HepG2 (cell line): Measurements from ENCODE around the gene F7. TPM values are rescaled to one million over a fixed set of nuclear protein-coding genes. Genes with fewer than 3 reads are reported as not detected.

ENCODE experiments used
- AGO2 ChIP-seq: fragments of 200-400 bp; formaldehyde crosslinking; optimal IDR thresholded peaks from 2 replicates; pipeline ENCODE3; 2017; ENCODE audit warnings: mild to moderate bottlenecking, low read depth, low read length, moderate library complexity
- CREB1 ChIP-seq, 2 experiments: fragments of 450-650 bp in 1 of 2; IDR thresholded peaks; 2 replicates each; pipeline ENCODE4 v1.6.1; 2016 to 2017; ENCODE audit warnings: control low read depth in 1 of 2, mild to moderate bottlenecking in 1 of 2, missing compliant biosample characterization in 1 of 2, missing genetic modification characterization in 1 of 2
- KDM4B ChIP-seq: sonication (generic); formaldehyde crosslinking; IDR thresholded peaks from 2 replicates; pipeline ENCODE4 v1.4.0; 2020; ENCODE audit warnings: missing genetic modification reagents
- MAX ChIP-seq: IDR thresholded peaks from 2 replicates; pipeline ENCODE4 v1.6.1; 2012; ENCODE audit warnings: inconsistent platforms
- NCOA1 ChIP-seq: sonication (generic); formaldehyde crosslinking; IDR thresholded peaks from 2 replicates; pipeline ENCODE4 v1.9.0; 2021; ENCODE audit warnings: missing genetic modification reagents
- NCOR1 ChIP-seq: fragments of 200-600 bp; sonication (generic); IDR thresholded peaks from 2 replicates; pipeline ENCODE4 v1.7.0; 2017; ENCODE audit warnings: antibody characterized with exemption, low read length, borderline replicate concordance
- NFATC3 ChIP-seq: sonication (generic); formaldehyde crosslinking; IDR thresholded peaks from 2 replicates; pipeline ENCODE4 v1.5.1; 2020; ENCODE audit warnings: mild to moderate bottlenecking, missing genetic modification reagents
- NR2F1 ChIP-seq, 2 experiments: fragments of 450-650 bp in 1 of 2; formaldehyde crosslinking in 1 of 2; IDR thresholded peaks; 2 replicates each; pipeline versions ENCODE4 v1.5.0 to v1.6.1; 2016 to 2020; ENCODE audit warnings: mild to moderate bottlenecking in 1 of 2, missing compliant biosample characterization in 1 of 2, missing genetic modification reagents in 1 of 2, moderate library complexity in 1 of 2
- PRDM10 ChIP-seq: sonication (generic); formaldehyde crosslinking; IDR thresholded peaks from 2 replicates; pipeline ENCODE4 v1.4.0; 2020; ENCODE audit warnings: low read depth, missing genetic modification reagents
- RFX5 ChIP-seq: IDR thresholded peaks from 2 replicates; pipeline ENCODE4 v1.6.1; 2011; ENCODE audit warnings: low read depth, low read length, improper control_type of control experiment
- RORA ChIP-seq: sonication (generic); formaldehyde crosslinking; IDR thresholded peaks from 2 replicates; pipeline ENCODE4 v1.5.0; 2020; ENCODE audit warnings: mild to moderate bottlenecking, missing genetic modification reagents, moderate library complexity
- SMC3 ChIP-seq: IDR thresholded peaks from 2 replicates; pipeline ENCODE4 v1.6.1; 2011; ENCODE audit warnings: low read length, improper control_type of control experiment
- XBP1 ChIP-seq: sonication (generic); formaldehyde crosslinking; IDR thresholded peaks from 2 replicates; pipeline ENCODE4 v1.5.0; 2020; ENCODE audit warnings: missing genetic modification reagents
- ZHX2 ChIP-seq, 2 experiments: sonication (generic) in 1 of 2; formaldehyde crosslinking in 1 of 2; IDR thresholded peaks; 2 replicates each; pipeline versions ENCODE4 v1.6.1 to v1.9.0; 2014 to 2022; ENCODE audit warnings: antibody characterized with exemption in 1 of 2, borderline replicate concordance in 1 of 2, inconsistent platforms in 1 of 2, low read depth in 1 of 2, missing genetic modification reagents in 1 of 2
- ZNF235 ChIP-seq: sonication (generic); formaldehyde crosslinking; IDR thresholded peaks from 2 replicates; pipeline ENCODE4 v1.8.1; 2023; ENCODE audit warnings: mild to moderate bottlenecking, missing genetic modification reagents, borderline replicate concordance
- ZNF292 ChIP-seq: sonication (generic); formaldehyde crosslinking; IDR thresholded peaks from 2 replicates; pipeline ENCODE4 v1.8.1; 2022; ENCODE audit warnings: mild to moderate bottlenecking, low read depth, missing genetic modification reagents, borderline replicate concordance
- ZNF431 ChIP-seq: sonication (generic); formaldehyde crosslinking; IDR thresholded peaks from 2 replicates; pipeline ENCODE4 v1.9.0; 2022; ENCODE audit warnings: missing genetic modification reagents, low read depth, mild to moderate bottlenecking, borderline replicate concordance
- ZNF713 ChIP-seq: sonication (generic); formaldehyde crosslinking; IDR thresholded peaks from 2 replicates; pipeline ENCODE4 v1.4.0; 2020; ENCODE audit warnings: mild to moderate bottlenecking, missing genetic modification reagents
- ZNF749 ChIP-seq: sonication (generic); formaldehyde crosslinking; IDR thresholded peaks from 2 replicates; pipeline ENCODE4 v1.8.0; 2022; ENCODE audit warnings: mild to moderate bottlenecking, missing genetic modification reagents, moderate library complexity, borderline replicate concordance
- polyA plus RNA-seq, 8 experiments: library from polyadenylated mRNA; depleted of rRNA in 3 of 8; stranded (reverse) in 7 of 8; unstranded in 1 of 8; fragments of >200 nt; fragmentation: Illumina TruSeq in 4 of 8; extraction: Trizol in 4 of 8; gene quantifications; 2 replicates each; pipeline versions ENCODE4 v1.2.1 to v1.2.3, GENCODE V29; 2011 to 2016; ENCODE audit warnings: low read depth in 4 of 8, missing spikeins in 1 of 8, mixed read lengths in 1 of 8; ENCODE audit not compliant: insufficient read depth in 1 of 8
- total RNA-seq, 5 experiments: library from RNA; depleted of rRNA; stranded (reverse); fragments of >200 nt; fragmentation: Illumina TruSeq; extraction: Trizol; gene quantifications; 2 replicates each; pipeline ENCODE4 v1.2.3, GENCODE V29; 2016; ENCODE audit warnings: low read depth in 1 of 5

Gene F7
- total and polyA plus RNA-seq, 2 of the 13 experiments (the other 11 are each of a cell fraction or from before 2014, with no cell fraction given): 12.6 to 26.5 TPM

- TF ChIP-seq ZHX2 (IDR thresholded peaks at IDR 0.05; ENCODE audit: low read depth) (no peak), ZHX2 (CRISPR knock-in tag; IDR thresholded peaks at IDR 0.05; ENCODE audit: borderline replicate concordance) (no peak), MAX (no peak), CREB1 (IDR thresholded peaks at IDR 0.05) (no peak), CREB1 (CRISPR knock-in tag; IDR thresholded peaks at IDR 0.05) (no peak), RFX5 (no peak), ZNF749 (CRISPR knock-in tag) (no peak), AGO2 (no peak), NR2F1 (CRISPR knock-in tag; IDR thresholded peaks at IDR 0.05) (peak; percentile 92 to 94), ZNF713 (CRISPR knock-in tag) (no peak; the same call in 1 of the 2 replicates), PRDM10 (CRISPR knock-in tag) (peak; percentile 39; the same call in 1 of the 2 replicates), NFATC3 (CRISPR knock-in tag) (no peak), NCOA1 (CRISPR knock-in tag) (no peak), KDM4B (peak; percentile 75; the same call in 1 of the 2 replicates), XBP1 (no peak), ZNF292 (peak; percentile 93; the same call in 1 of the 2 replicates), ZNF235 (CRISPR knock-in tag) (no peak), ZNF431 (CRISPR knock-in tag) (no peak), NCOR1 (peak; percentile 73; the same call in 1 of the 2 replicates), SMC3 (no peak), RORA (CRISPR knock-in tag) (no peak)
These were observed 52.5 kb downstream of the F7 start, which contains the start of gene PROZ (continued) for GRCh38 chr13:113157929-113158747.
